ENCODE measurements around the gene RHBDF2. TPM values are rescaled to one million over a fixed set of nuclear protein-coding genes. Genes with fewer than 3 reads are reported as not detected.
A peak's percentile ranks its signal among the peaks of the same experiment; 100 is the strongest.

The RHBDF2 gene
- total RNA-seq, 1 donor from 2014 or later: 6.5 TPM

DNA sequence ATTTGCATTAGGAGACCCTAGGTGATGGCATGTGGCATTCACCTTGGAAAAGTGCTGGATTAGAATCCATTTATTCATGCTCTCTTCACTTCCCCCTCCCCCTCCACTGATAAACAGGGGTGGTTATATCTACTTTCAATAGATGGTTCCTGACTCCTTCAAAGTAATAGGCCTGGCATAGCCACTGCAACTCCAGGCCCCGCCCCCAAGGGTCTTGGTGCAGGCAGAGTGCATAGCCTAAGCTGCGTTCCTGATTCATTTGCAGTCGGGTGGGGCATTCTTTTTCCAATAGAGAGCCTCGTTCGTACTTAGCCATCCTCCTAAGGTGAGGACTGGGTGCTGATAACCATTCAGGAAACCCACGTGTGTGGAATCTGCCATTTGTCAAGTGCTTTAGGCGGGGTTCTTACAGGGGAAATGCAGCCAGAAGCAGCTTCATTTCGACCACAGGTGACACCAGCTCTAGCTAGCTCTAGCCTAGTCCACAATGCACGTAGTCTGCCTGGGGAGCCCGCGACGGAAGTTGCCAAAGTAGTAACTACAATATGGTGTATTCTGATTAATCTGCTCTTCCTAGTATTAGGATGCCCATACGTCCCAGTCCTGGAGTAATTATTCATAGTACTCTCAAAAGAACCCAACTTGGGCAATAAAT is 59.4 kb downstream of the RHBDF2 start:
- DNase-seq (ENCODE audit: low read depth): no peak

- no peak for DNase-seq (ENCODE audit: low read depth)
Observed at GRCh38 chr17:76440751-76441362, 60.4 kb downstream of the RHBDF2 start.

- no peak for DNase-seq (ENCODE audit: low read depth)
Observed at GRCh38 chr17:76439314-76439928, 61.8 kb downstream of the RHBDF2 start.

DNA sequence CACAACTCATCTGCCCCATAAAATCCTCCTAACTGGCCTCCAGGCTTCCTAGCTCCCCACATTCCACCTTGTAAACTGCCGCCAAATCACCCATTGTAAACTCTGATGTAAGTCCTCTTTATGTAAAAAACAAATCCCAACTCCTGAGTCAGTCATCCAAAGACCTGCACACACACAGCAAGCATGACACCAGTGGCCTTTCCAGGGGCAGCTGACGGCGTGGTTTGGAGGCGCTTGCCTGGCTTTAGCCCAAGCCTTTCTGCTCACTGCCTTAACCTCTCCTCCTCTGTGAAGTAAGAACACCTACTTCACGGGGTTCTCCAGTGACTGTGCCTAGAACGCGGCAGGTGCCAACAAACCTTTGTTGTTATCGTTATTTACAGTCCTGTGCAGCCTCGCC is 62.3 kb downstream of the RHBDF2 start:
- DNase-seq (ENCODE audit: low read depth): peak; percentile 54

GRCh38 chr17:76437467-76438402 is 63.5 kb downstream of the RHBDF2 start:
- DNase-seq (ENCODE audit: low read depth): no peak

DNA sequence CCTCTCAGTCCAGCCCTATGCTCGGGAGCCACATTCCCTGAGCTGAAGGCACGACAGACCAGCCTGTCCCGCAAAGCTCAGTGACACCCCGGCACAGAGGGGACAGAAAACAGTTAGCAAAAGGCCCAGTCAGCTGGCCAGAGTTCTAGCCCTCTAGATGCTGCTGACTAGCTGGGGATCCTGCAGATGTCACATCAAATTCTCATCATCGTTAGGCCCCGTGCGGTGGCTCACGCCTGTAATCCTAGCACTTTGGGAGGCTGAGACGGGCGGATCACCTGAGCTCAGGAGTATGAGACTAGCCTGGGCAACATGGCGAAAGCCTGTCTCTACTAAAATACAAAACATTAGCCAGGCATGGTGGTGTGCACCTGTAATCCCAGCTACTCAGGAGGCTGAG is 65.5 kb downstream of the RHBDF2 start:
- DNase-seq (ENCODE audit: low read depth): no peak

- no peak for DNase-seq (ENCODE audit: low read depth)
Observed at GRCh38 chr17:76434870-76435269, 66.4 kb downstream of the RHBDF2 start.

- no peak for DNase-seq (ENCODE audit: low read depth)
Observed at GRCh38 chr17:76433693-76434092, 67.5 kb downstream of the RHBDF2 start.

GRCh38 chr17:76432712-76433336 is 68.4 kb downstream of the RHBDF2 start:
- DNase-seq (ENCODE audit: low read depth): peak; percentile 30

- peak; percentile 30 for DNase-seq (ENCODE audit: low read depth)
Observed at GRCh38 chr17:76432004-76432403, 69.2 kb downstream of the RHBDF2 start.

DNA sequence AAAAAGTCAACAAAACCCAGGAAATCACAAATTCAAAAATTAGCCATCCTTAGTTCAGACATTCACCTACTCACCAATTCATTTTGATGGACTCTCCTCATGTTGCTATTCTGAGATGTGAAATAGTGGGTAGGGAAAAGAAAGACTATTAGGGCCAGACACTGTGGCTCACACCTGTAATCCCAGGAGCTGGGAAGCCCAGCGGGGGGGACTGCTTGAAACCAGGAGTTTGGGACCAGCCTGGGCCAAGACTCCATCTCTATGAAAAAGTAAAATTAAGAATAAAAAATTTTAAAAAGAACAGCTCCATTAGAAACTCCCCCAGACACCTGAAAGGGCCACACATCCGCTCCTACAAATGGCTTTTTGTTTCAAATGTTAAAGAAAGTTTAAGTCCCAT is 69.7 kb downstream of the RHBDF2 start:
- DNase-seq (ENCODE audit: low read depth): no peak

GRCh38 chr17:76428511-76428910 is 72.7 kb downstream of the RHBDF2 start:
- no peak for DNase-seq (ENCODE audit: low read depth)

GRCh38 chr17:76427501-76428231 is 73.6 kb downstream of the RHBDF2 start:
- peak; percentile 62 for DNase-seq (ENCODE audit: low read depth)

DNA sequence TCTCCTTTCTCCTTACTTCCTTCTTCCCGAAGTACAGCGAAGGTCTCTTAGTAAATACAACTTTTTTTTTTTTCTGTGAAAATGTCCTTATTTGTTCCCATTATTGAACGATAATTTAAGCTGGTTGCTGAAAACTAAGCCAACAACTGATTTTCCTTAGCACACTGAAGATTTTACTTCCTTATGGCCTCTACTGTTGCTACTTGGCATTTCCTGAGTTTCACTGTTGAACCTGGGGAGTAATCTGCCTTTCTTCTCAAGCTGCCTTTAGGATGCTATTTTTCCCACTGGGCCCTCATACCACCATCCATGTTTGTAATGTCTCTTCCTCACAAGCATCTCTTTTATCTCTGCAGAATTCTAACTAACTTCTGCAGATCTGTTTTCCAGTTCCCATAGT is 74.4 kb downstream of the RHBDF2 start:
- DNase-seq (ENCODE audit: low read depth): no peak

GRCh38 chr17:76422860-76423259 is 78.4 kb downstream of the RHBDF2 start:
- DNase-seq (ENCODE audit: low read depth): no peak

- DNase-seq (ENCODE audit: low read depth): no peak
Observed at GRCh38 chr17:76422406-76422805, 78.8 kb downstream of the RHBDF2 start.

GRCh38 chr17:76421044-76421407 is 80.2 kb downstream of the RHBDF2 start:
- DNase-seq (ENCODE audit: low read depth): no peak

Measured in myocyte (in vitro differentiated cells).